Prostate gland (tissue), 2 donors: ENCODE results near the gene RPP21.

ENCODE experiments used
- POLR2A ChIP-seq: fragments of 450-650 bp; IDR thresholded peaks from one replicate; pipeline ENCODE4 v1.6.1; 2016; ENCODE audit warnings: antibody characterized with exemption, mild to moderate bottlenecking
- POLR2AphosphoS5 ChIP-seq: sonication (generic); formaldehyde crosslinking; IDR thresholded peaks from one replicate; pipeline ENCODE4 v1.6.1; 2017; ENCODE audit warnings: antibody characterized with exemption
- TF ChIP-seq, protein P1 (sequence below), 4 experiments: fragments of 200-600 bp in 2 of 4; fragments of 450-650 bp in 2 of 4; sonication (generic) in 2 of 4; IDR thresholded peaks; 1 replicate in 3 of 4; 2 replicates in 1 of 4; pipeline ENCODE4 v1.5.1; 2016 to 2019; ENCODE audit warnings: antibody characterized with exemption in 4 of 4, mild to moderate bottlenecking in 2 of 4, moderate library complexity in 2 of 4

DNA sequence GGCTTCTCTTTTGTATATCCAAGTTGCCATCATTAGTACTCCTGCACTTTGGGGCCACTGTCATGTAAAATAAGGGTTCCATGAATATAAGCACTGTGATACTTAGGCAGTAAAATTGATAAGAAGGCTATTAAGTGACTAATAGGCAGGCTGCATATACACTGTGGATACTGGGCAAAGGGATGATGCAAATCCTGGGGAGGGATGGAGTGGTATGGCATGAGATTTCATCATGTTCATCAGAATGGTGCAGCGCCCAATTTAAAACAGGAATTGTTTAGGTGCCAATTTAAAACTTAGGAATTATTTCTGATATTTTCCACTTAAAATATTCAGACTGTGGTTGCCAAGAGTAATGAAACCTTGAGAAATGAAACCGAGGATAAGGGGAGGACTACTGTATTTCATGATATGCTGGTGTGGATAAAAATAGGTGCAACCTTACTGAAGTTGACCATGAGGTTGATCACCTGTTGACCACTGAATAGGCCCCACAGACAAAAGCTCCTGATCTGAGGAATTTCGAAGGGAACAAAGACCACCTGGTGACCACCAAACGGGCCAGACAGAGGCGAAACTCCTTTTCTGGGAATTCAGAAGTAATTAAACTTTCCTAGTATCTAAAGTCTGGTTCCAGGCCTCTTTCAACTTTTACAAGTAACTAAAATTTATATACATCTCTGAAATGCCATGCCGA, 23.1 kb upstream of the RPP21 start:
- TF ChIP-seq, protein P1, sequence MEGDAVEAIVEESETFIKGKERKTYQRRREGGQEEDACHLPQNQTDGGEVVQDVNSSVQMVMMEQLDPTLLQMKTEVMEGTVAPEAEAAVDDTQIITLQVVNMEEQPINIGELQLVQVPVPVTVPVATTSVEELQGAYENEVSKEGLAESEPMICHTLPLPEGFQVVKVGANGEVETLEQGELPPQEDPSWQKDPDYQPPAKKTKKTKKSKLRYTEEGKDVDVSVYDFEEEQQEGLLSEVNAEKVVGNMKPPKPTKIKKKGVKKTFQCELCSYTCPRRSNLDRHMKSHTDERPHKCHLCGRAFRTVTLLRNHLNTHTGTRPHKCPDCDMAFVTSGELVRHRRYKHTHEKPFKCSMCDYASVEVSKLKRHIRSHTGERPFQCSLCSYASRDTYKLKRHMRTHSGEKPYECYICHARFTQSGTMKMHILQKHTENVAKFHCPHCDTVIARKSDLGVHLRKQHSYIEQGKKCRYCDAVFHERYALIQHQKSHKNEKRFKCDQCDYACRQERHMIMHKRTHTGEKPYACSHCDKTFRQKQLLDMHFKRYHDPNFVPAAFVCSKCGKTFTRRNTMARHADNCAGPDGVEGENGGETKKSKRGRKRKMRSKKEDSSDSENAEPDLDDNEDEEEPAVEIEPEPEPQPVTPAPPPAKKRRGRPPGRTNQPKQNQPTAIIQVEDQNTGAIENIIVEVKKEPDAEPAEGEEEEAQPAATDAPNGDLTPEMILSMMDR (IDR thresholded peaks at IDR 0.05): no peak
- no peak for TF ChIP-seq POLR2A
- no peak for TF ChIP-seq POLR2AphosphoS5
